ENCODE results near the gene PIK3R3. TPM values are rescaled to one million over a fixed set of nuclear protein-coding genes. Genes with fewer than 3 reads are reported as not detected.
"Not testable (repeated sequence)": the region's sequence is repeated elsewhere in the genome, so short reads cannot be mapped to it uniquely, and the experiment has no call there.

PIK3R3 gene
- total RNA-seq, 1 experiment from 2014 or later = 1.6 TPM

GRCh38 chr1:46096269-46097148, 35.9 kb downstream of the PIK3R3 start:
- no peak for TF ChIP-seq ZFX (IDR thresholded peaks at IDR 0.05)
- TF ChIP-seq REST (IDR thresholded peaks at IDR 0.05; ENCODE audit: low read depth) = no peak
- no peak for TF ChIP-seq YY1 (IDR thresholded peaks at IDR 0.05; ENCODE audit: extremely low read depth, insufficient replicate concordance, low read depth, low read length)
- TF ChIP-seq SP1 (IDR thresholded peaks at IDR 0.05; ENCODE audit: low read depth) = no peak
- no peak for TF ChIP-seq ELF1 (IDR thresholded peaks at IDR 0.05; ENCODE audit: borderline replicate concordance, low read depth)
- TF ChIP-seq ZNF274 (IDR thresholded peaks at IDR 0.05; ENCODE audit: low read depth, low read length) = no peak
- no peak for TF ChIP-seq CBX3 (IDR thresholded peaks at IDR 0.05; ENCODE audit: low read depth)
- no peak for TF ChIP-seq POLR2A (IDR thresholded peaks at IDR 0.05; ENCODE audit: borderline replicate concordance, extremely low read depth, insufficient read depth, insufficient read length)
- TF ChIP-seq SRF (IDR thresholded peaks at IDR 0.05; ENCODE audit: low read depth) = no peak
- no peak for TF ChIP-seq CEBPB (IDR thresholded peaks at IDR 0.05; ENCODE audit: low read depth)
- TF ChIP-seq JUND (IDR thresholded peaks at IDR 0.05) = no peak
- TF ChIP-seq TCF7L2 (IDR thresholded peaks at IDR 0.05; ENCODE audit: borderline replicate concordance, extremely low read depth, insufficient read depth, insufficient read length) = no peak
- no peak for TF ChIP-seq ATF3 (IDR thresholded peaks at IDR 0.05)
- no peak for TF ChIP-seq RAD21 (IDR thresholded peaks at IDR 0.05; ENCODE audit: low read depth)
- no peak for TF ChIP-seq SIN3A (IDR thresholded peaks at IDR 0.05; ENCODE audit: low read depth)
- no peak for TF ChIP-seq EZH2 (IDR thresholded peaks at IDR 0.05)
- no peaks in the 10 kb centered on the region for H3K27me3 ChIP-seq (ENCODE audit: insufficient read depth, low read length)
- no TSS peak for BruUV-seq (replicated peaks)
- H3K4me2 ChIP-seq (ENCODE audit: low read length) = no peak overlapping the region
- intact Hi-C loops (cut with micrococcal nuclease) = no loop called here
- no peak overlapping the region for H3K9ac ChIP-seq (ENCODE audit: low read length)
- no peaks in the 10 kb centered on the region for H3K79me2 ChIP-seq (ENCODE audit: insufficient read depth, low read length)
- RAD21 ChIA-PET (ENCODE audit: low non-redundant PET in 1 of 2, low total read pairs in 2 of 2, uncharacterized antibody in 2 of 2, unreplicated experiment in 2 of 2) = no interaction called here
- H3K4me1 ChIP-seq (ENCODE audit: control insufficient read depth in 1 of 2, insufficient read depth in 2 of 2, low read length in 2 of 2) = no peaks in the 10 kb centered on the region
- no peak overlapping the region for H3K4me3 ChIP-seq (replicated peaks in 1 of 2; ENCODE audit: low read depth in 1 of 2, low read length in 2 of 2)
- H3K9me3 ChIP-seq (ENCODE audit: control insufficient read depth in 1 of 2, insufficient read depth in 1 of 2, low read depth in 1 of 2, low read length in 2 of 2) = peaks cover 0 to 6% of the 10 kb centered on the region in 2 experiments; a peak in 1 of 4 replicates
- ATAC-seq (no peak), DNase-seq (ENCODE audit: low read depth, low spot score) (no peak)
- no peaks in the 10 kb centered on the region for H3K9me2 ChIP-seq (ENCODE audit: insufficient read depth)
- CTCF ChIA-PET = no interaction called here
- H3K27ac ChIP-seq (ENCODE audit: low read depth, low read length) = no peak overlapping the region
- POLR2A ChIA-PET = no interaction called here
- H4K20me1 ChIP-seq (ENCODE audit: insufficient read depth) = no peaks in the 10 kb centered on the region
- H3K36me3 ChIP-seq (ENCODE audit: control insufficient read depth in 1 of 2, insufficient read depth in 2 of 2, low read length in 2 of 2) = no peaks in the 10 kb centered on the region
- H2AFZ ChIP-seq (ENCODE audit: low read depth, low read length, poor library complexity, severe bottlenecking) = no peak overlapping the region

- RAD21 ChIA-PET (ENCODE audit: low non-redundant PET in 1 of 2, low total read pairs in 2 of 2, uncharacterized antibody in 2 of 2, unreplicated experiment in 2 of 2); H3K36me3 ChIP-seq (ENCODE audit: control insufficient read depth in 1 of 2, insufficient read depth in 2 of 2, low read length in 2 of 2); intact Hi-C loops (cut with micrococcal nuclease); BruUV-seq (replicated peaks); H3K27me3 ChIP-seq (ENCODE audit: insufficient read depth, low read length); ATAC-seq; H3K27ac ChIP-seq (ENCODE audit: low read depth, low read length); H2AFZ ChIP-seq (ENCODE audit: low read depth, low read length, poor library complexity, severe bottlenecking); H3K4me2 ChIP-seq (ENCODE audit: low read length); H3K9ac ChIP-seq (ENCODE audit: low read length); POLR2A ChIA-PET; H3K79me2 ChIP-seq (ENCODE audit: insufficient read depth, low read length); H3K4me1 ChIP-seq (ENCODE audit: control insufficient read depth in 1 of 2, insufficient read depth in 2 of 2, low read length in 2 of 2); H3K4me3 ChIP-seq (replicated peaks in 1 of 2; ENCODE audit: low read depth in 1 of 2, low read length in 2 of 2); CTCF ChIA-PET; H3K9me2 ChIP-seq (ENCODE audit: insufficient read depth); DNase-seq (ENCODE audit: low read depth, low spot score); H4K20me1 ChIP-seq (ENCODE audit: insufficient read depth); H3K9me3 ChIP-seq (ENCODE audit: control insufficient read depth in 1 of 2, insufficient read depth in 1 of 2, low read depth in 1 of 2, low read length in 2 of 2): not testable (repeated sequence)
Measured at GRCh38 chr1:46095110-46095509, 37.3 kb downstream of the PIK3R3 start.
